Stimulated activated naive CD8-positive, alpha-beta T cell treated with anti-CD3 and anti-CD28 coated beads, Interleukin-15, Interleukin-2, amounts not matched to agents 100 U/mL and 50 U/mL, for 24 hours (primary cell): ENCODE results near the gene UCN2.
A peak's percentile ranks its signal among the peaks of the same experiment; 100 is the strongest.
"Not testable (repeated sequence)": the region's sequence is repeated elsewhere in the genome, so short reads cannot be mapped to it uniquely, and the experiment has no call there.

Source experiments
- ATAC-seq: fragments of 150-1000 bp; cut with Tn5 transposase; one replicate; pipeline ENCODE4 v1.10.0; 2021
- DNase-seq: peaks from one replicate; pipeline ENCODE4 v3.0.0; 2021

UCN2 gene

GRCh38 chr3:48536116-48536515, 27.5 kb downstream of the UCN2 start:
- no peak for ATAC-seq
- no peak for DNase-seq

GRCh38 chr3:48535578-48535977, 28.0 kb downstream of the UCN2 start:
- DNase-seq: no peak
- no peak for ATAC-seq

DNA sequence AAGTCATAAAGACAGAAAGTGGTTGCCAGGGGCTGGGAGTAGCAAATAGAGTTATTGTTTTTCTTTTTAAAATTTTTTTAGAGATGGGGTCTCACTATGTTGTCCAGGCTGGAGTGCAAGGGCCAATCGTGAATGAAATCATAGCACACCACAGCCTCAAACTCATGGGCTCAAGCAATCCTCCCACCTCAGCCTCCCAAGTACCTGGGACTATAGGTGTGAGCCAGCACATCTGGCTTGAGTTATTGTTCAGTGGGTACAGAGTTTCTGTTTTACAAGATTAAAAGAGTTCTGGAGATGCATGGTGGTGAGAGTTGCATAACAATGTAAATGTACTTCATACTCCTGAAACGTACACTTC, 30.6 kb downstream of the UCN2 start:
- DNase-seq: no peak
- no peak for ATAC-seq

GRCh38 chr3:48532271-48532976, 31.2 kb downstream of the UCN2 start:
- no peak for ATAC-seq
- no peak for DNase-seq

DNA sequence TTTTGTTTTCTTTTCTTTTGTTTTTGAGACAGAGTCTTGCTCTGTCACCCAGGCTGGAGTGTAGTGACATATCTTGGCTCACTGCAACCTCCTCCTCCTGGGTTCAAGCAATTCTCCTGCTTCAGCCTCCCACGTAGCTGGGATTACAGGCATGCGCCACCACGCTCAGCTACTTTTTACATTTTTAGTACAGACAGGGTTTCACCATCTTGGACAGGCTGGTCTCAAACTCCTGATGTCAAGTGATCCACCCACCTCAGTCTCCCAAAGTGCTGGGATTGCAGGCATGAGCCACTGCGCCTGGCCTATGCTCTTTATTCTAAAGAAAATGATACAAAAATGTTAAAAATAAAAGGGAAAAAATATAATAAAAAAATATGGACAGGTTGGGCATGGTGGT, 32.9 kb downstream of the UCN2 start:
- not testable (repeated sequence) for ATAC-seq, DNase-seq

DNA sequence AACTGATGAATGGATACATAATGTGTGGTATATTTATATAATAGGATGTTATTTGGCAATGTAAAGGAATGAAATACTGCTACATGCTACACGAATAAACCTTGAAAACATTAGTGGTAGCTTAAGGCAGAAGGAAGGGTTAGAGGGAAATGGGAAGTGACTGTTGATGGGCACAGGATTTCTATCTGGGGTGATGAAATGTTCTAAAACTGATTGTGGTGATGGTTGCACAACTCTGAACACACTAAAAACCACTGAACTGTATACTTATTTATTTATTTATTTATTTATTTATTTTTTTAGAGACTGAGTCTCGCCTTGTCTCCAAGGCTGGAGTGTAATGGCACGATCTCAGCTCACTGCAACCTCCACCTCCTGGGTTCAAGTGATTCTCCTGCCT, 34.8 kb downstream of the UCN2 start:
- DNase-seq (no peak), ATAC-seq (no peak)

DNA sequence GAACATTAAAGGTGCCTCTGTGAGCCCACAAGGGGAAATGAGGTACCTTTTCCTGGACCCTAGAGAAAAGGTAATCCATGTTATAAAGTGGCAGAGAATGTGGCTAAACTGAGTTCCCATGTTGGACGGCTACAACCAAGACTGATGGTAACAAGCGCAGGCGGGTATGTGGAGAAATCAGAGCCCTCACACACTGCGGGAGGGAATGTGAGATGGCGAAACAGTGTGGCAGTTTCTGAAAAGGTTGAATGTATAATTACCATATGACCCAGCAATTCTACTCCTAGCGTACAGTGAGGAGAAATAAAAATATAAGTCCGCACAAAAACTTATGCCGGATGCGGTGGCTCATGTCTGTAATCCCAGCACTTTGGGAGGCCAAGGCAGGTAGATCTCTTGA, 35.5 kb downstream of the UCN2 start:
- DNase-seq (no peak), ATAC-seq (no peak)

GRCh38 chr3:48524970-48525369, 38.6 kb downstream of the UCN2 start:
- ATAC-seq: no peak
- no peak for DNase-seq

DNA sequence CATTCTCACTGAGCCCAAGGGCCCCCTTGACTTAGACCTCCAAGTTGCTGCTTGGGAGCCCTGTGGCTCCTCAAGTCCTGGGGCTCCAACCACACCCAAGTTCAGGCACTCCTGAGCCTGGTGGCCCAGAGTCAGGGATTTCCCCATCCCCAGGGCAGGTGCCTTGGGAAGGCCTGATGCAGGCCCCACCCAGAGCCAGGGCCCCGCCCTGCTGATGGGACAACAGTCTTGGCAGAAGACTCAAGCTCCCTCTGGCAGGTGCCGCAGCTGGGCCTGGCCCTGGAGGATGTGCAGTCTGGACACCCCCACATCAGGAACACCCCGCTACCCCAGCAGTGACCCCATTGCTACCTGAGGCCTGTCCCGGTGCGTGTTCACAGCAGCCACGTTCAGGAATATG, 41.9 kb downstream of the UCN2 start:
- DNase-seq: no peak
- ATAC-seq: no peak

DNA sequence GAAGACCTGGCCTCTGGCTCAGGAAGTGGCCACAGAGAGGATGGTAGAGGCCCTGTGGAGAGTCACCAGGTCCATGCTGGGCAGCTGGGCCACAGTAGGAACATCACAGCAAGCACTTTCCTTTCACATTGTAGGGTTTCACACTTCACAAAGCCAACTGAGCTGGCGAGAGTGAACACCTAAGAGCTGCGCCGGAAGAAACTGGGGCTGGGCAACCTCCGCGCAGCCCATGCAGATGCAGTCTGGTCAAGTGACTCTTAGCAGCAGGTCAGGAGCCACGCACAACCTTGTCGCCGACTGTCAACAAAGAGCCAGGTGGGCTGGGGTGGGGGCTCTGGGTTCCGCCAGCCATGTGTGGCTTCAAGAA, 44.3 kb downstream of the UCN2 start:
- no peak for ATAC-seq
- no peak for DNase-seq

- DNase-seq (no peak), ATAC-seq (no peak)
Observed at GRCh38 chr3:48518638-48519276, 44.8 kb downstream of the UCN2 start.

DNA sequence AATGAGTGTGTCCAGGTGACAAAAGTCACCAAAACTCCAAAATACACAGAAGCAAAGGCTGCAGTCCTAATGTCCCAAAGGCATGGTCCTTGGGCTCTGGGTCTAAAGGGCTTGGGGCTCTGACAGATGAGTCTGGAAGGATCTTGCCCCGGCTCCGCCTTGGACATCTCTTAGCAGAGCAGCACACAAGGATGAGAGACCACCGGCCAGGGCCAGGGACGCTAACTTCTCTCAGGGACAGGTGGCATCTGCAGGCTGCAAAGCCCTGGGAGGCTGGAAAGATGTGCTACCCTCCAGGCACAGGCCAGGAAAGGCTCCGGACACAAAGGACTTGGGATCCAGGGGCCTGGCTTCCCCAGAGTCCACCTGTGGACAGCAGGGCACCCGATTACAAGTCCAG, 45.5 kb downstream of the UCN2 start:
- ATAC-seq (no peak), DNase-seq (no peak)

DNA sequence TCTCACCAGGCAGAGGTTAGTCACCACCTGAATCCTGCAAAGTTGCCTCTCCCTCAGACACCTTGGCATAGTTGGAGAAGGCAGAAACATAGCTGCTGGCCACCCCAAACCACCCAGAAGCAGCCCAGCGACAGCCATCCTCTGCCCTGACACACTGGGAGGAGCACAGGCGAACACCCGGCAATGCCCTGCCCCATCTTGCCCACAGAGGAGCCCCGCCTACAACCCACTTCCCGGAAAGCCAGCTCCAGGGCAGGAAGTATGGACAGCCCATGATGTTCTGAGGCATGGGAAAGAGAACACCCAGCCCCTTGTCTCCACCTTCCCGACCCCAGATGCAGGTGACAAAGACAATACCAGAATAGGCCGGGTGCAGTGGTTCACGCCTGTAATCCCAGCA, 47.0 kb downstream of the UCN2 start:
- ATAC-seq: no peak
- DNase-seq: no peak

DNA sequence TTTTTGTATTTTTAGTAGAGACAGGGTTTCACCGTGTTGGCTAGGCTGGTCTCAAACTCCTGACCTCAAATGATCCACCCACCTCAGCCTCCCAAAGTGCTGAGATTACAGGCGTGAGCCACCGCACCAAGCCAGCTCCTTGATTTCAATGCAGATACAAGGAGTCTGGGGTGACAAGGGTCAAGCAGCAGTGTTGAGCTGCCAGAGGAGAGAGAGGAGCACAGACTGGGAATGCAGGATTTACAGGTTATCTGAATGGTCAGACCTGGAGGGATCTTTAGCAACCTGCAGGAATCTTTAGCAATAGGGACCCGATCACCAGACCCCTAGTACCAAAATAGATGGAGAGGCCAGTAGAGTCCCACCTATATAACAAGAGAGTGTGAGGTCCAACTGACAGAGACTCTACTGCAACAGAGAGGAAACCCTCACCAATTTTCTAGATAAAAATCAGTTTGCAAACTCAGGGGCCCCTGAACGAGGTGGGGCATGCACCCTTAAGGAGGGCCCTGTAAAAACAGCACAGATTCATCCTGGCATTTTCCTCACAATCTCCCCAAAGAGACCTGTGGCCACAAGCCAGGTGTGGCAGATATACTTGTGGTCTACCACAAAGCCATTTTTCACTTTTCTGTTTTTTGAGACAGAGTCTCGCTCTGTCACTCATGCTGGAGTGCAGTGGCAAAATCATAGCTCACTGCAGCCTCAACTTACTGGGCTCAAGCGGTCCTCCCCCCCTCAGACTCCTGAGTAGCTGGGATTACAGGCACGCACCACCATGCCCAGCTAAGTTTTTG, 49.0 kb downstream of the UCN2 start:
- ATAC-seq (peak; percentile 69), DNase-seq (no peak)
